GM12892 (cell line): ENCODE results near the gene PNPLA5.

Source experiments
- POLR2A ChIP-seq: IDR thresholded peaks from 2 replicates; pipeline ENCODE4 v1.6.1; 2011; ENCODE audit warnings: low read depth, low read length, control low read depth
- POLR2AphosphoS5 ChIP-seq: IDR thresholded peaks from 2 replicates; pipeline ENCODE4 v1.6.1; 2011; ENCODE audit warnings: low read depth, low read length, control low read depth
- TAF1 ChIP-seq: IDR thresholded peaks from 2 replicates; pipeline ENCODE4 v1.6.1; 2011; ENCODE audit warnings: low read depth, mild to moderate bottlenecking, control low read depth, low read length, borderline replicate concordance

GRCh38 chr22:43925433-43926348 lies 33.9 kb upstream of the PNPLA5 start:
- TF ChIP-seq POLR2AphosphoS5 (no peak), POLR2A (no peak), TAF1 (no peak)
